Transverse colon (tissue), 3 donors: ENCODE results near the gene RAB4B.
"Not testable (repeated sequence)": the region's sequence is repeated elsewhere in the genome, so short reads cannot be mapped to it uniquely, and the experiment has no call there.

ENCODE experiments used
- POLR2A ChIP-seq: fragments of 450-650 bp; IDR thresholded peaks from one replicate; pipeline ENCODE4 v1.6.1; 2016; ENCODE audit warnings: antibody characterized with exemption, mild to moderate bottlenecking, moderate library complexity
- TF ChIP-seq, protein P1 (sequence below), 5 experiments: fragments of 200-600 bp in 3 of 5; fragments of 450-650 bp in 2 of 5; sonication (generic) in 3 of 5; IDR thresholded peaks; 1 replicate in 2 of 5; 2 replicates in 3 of 5; pipeline ENCODE4 v1.5.1; 2016 to 2017; ENCODE audit warnings: antibody characterized with exemption in 5 of 5, inconsistent platforms in 3 of 5, mild to moderate bottlenecking in 2 of 5, moderate library complexity in 1 of 5

DNA sequence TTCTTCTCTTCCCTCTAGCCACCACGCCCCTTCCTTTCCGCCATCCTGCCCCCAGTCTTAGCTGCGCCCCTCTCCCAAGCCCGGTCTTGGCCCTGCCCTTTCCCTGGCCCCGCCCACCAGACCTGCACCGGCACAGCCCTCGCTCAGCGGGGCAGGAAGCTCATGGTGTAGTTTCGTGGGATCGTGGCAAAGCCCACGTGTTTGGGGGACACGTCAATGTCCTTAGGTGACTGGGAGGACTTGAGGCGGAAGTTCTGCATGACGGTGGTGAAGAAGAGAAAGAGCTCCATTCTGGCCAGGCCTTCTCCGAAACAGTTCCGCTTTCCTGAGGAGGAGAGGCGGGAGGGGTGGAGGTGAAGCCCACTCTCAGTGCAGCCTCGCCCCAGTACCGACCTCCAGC is 65.6 kb downstream of the RAB4B start:
- not testable (repeated sequence) for TF ChIP-seq POLR2A
- TF ChIP-seq, protein P1, sequence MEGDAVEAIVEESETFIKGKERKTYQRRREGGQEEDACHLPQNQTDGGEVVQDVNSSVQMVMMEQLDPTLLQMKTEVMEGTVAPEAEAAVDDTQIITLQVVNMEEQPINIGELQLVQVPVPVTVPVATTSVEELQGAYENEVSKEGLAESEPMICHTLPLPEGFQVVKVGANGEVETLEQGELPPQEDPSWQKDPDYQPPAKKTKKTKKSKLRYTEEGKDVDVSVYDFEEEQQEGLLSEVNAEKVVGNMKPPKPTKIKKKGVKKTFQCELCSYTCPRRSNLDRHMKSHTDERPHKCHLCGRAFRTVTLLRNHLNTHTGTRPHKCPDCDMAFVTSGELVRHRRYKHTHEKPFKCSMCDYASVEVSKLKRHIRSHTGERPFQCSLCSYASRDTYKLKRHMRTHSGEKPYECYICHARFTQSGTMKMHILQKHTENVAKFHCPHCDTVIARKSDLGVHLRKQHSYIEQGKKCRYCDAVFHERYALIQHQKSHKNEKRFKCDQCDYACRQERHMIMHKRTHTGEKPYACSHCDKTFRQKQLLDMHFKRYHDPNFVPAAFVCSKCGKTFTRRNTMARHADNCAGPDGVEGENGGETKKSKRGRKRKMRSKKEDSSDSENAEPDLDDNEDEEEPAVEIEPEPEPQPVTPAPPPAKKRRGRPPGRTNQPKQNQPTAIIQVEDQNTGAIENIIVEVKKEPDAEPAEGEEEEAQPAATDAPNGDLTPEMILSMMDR (IDR thresholded peaks at IDR 0.05): not testable (repeated sequence)
